ENCODE results near the gene SORCS2.

Gene SORCS2

DNA sequence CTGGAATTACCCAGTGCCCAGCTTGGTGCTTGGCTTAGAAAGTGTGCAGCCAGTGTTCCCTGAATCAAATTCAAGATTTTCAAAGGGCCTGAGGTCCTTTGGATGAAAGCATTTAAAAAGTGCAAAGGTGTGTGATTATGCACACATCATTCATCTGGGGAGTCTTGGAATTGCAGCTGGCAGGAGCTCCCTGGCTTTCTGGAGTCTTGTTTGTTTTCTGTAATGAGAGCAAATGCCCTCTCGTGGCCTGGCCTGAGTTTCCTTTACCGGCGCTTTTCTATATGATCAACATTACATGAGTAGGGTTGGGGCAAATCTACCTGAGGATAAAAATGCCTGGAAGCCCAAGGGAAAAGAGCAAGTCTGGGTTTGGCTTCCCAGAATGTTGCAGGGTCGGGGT is 24.6 kb upstream of the SORCS2 start:
- no peak for DNase-seq (ENCODE audit: extremely low read depth, insufficient read length)
- H3K4me3 ChIP-seq (replicated peaks; ENCODE audit: low read depth, low read length), result no peak overlapping the region
- TF ChIP-seq, protein P1, sequence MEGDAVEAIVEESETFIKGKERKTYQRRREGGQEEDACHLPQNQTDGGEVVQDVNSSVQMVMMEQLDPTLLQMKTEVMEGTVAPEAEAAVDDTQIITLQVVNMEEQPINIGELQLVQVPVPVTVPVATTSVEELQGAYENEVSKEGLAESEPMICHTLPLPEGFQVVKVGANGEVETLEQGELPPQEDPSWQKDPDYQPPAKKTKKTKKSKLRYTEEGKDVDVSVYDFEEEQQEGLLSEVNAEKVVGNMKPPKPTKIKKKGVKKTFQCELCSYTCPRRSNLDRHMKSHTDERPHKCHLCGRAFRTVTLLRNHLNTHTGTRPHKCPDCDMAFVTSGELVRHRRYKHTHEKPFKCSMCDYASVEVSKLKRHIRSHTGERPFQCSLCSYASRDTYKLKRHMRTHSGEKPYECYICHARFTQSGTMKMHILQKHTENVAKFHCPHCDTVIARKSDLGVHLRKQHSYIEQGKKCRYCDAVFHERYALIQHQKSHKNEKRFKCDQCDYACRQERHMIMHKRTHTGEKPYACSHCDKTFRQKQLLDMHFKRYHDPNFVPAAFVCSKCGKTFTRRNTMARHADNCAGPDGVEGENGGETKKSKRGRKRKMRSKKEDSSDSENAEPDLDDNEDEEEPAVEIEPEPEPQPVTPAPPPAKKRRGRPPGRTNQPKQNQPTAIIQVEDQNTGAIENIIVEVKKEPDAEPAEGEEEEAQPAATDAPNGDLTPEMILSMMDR (IDR thresholded peaks at IDR 0.05; ENCODE audit: insufficient read depth, low read length, poor library complexity, severe bottlenecking), result no peak
- no peaks in the 10 kb centered on the region for H3K36me3 ChIP-seq (ENCODE audit: control insufficient read depth, insufficient read depth, low read length)
- H3K27me3 ChIP-seq (replicated peaks; ENCODE audit: control insufficient read depth, insufficient read depth, low read length), result no peaks in the 10 kb centered on the region; the same call in none of the 2 replicates

DNA sequence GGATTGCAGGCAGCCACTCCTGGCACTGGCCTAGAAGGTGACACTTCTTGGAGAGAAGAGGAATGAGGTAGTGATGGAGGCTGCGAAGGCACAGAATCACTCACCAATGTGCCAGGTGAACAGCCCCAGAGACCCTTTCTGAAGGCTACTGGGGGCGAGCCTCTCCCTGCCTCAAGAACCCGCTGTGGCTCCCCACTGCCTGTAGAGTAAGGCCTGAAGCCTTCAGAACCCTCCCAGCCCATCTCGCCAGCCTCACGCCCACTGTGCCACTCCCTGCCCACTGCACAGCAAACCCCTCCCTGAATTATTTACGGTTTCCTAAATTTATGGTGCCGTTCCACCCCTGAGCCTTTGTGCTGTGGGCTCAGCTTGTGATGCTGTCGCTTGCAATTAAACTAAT is 24.2 kb upstream of the SORCS2 start:
- Histone ChIP-seq H3K36me3 (ENCODE audit: control insufficient read depth, insufficient read depth, low read length) (no peaks in the 10 kb centered on the region), H3K4me3 (replicated peaks; ENCODE audit: low read depth, low read length) (no peak overlapping the region), H3K27me3 (replicated peaks; ENCODE audit: control insufficient read depth, insufficient read depth, low read length) (no peaks in the 10 kb centered on the region; the same call in none of the 2 replicates)
- no peak for DNase-seq (ENCODE audit: extremely low read depth, insufficient read length)
- TF ChIP-seq, protein P1 (IDR thresholded peaks at IDR 0.05; ENCODE audit: insufficient read depth, low read length, poor library complexity, severe bottlenecking), result no peak

DNA sequence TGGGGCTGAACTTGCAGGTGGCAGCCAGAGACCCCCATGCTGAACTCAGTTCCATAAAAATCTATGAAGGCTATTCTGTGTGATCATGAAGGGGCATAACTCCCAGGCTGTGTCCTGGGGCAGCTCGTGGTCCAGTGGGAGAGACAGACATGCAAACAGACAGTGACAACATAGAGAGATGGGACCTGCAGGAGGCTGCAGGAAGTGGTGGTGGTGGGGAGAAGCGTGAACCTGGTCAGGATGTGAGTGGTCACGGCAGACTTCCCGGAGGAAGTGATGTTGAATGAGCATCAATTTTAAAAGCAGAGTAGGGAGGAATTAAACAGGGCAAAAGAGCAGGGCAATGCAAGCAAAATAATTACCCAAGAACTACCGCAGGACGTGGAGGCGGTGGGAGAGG is 23.2 kb upstream of the SORCS2 start:
- H3K27me3 ChIP-seq (replicated peaks; ENCODE audit: control insufficient read depth, insufficient read depth, low read length), result no peaks in the 10 kb centered on the region; the same call in none of the 2 replicates
- TF ChIP-seq, protein P1 (IDR thresholded peaks at IDR 0.05; ENCODE audit: insufficient read depth, low read length, poor library complexity, severe bottlenecking), result no peak
- DNase-seq (ENCODE audit: extremely low read depth, insufficient read length), result no peak
- no peak overlapping the region for H3K4me3 ChIP-seq (replicated peaks; ENCODE audit: low read depth, low read length)
- H3K36me3 ChIP-seq (ENCODE audit: control insufficient read depth, insufficient read depth, low read length), result no peaks in the 10 kb centered on the region

DNA sequence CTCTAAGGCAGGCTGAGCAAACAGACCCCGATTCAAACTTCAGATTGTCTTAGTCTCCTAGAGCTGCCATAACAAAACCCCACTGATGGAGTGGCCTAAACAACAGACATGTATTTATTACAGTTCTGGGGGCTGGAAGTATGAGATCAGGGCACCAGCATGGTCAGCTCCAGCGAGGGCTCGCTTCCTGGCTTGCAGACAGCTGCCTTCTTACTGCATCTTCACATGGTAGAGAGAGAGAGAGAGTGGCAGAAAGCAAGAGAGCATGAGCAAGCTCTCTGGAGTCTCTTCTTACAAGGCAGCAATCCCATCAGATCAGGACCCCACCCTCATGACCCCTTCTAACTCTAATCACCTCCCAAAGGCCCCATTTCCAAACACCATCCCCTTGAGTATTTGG is 22.3 kb upstream of the SORCS2 start:
- no peak overlapping the region for H3K4me3 ChIP-seq (replicated peaks; ENCODE audit: low read depth, low read length)
- TF ChIP-seq, protein P1 (IDR thresholded peaks at IDR 0.05; ENCODE audit: insufficient read depth, low read length, poor library complexity, severe bottlenecking), result no peak
- DNase-seq (ENCODE audit: extremely low read depth, insufficient read length), result no peak
- H3K27me3 ChIP-seq (replicated peaks; ENCODE audit: control insufficient read depth, insufficient read depth, low read length), result no peaks in the 10 kb centered on the region; the same call in none of the 2 replicates
- no peaks in the 10 kb centered on the region for H3K36me3 ChIP-seq (ENCODE audit: control insufficient read depth, insufficient read depth, low read length)

DNA sequence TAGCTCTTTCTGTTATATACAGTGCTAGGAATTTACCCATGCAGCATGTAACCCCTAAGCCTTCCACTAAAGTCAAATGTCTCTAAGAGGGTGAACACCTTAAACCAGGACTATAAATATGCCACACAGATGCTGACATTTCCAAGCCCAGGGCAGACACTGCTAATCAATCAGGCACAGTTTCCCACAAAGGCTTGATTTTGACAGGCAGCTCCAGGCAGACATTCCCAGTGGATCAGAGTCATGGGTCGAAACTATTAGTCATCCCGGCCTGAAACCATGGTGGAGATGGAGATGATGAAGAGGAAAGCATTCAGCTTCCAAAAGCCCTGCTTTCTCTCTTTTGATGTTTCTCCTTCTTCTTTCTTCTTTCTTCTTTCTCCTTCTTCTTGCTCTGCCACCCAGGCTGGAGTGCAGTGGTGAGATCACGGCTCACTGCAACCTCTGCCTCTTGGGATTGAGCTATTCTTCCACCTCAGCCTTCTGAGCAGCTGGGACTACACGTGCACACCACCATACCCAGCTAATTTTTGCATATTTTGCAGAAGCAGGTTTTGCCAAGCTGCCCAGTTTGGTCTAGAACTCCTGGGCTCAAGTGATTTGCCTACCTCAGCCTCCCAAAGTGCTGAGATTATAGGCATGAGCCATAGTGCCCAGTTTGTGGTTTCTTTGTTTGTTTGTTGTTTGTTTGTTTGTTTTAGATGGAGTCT is 21.0 kb upstream of the SORCS2 start:
- no peak for DNase-seq (ENCODE audit: extremely low read depth, insufficient read length)
- TF ChIP-seq, protein P1 (IDR thresholded peaks at IDR 0.05; ENCODE audit: insufficient read depth, low read length, poor library complexity, severe bottlenecking), result no peak
- Histone ChIP-seq H3K36me3 (ENCODE audit: control insufficient read depth, insufficient read depth, low read length) (no peaks in the 10 kb centered on the region), H3K27me3 (replicated peaks; ENCODE audit: control insufficient read depth, insufficient read depth, low read length) (no peaks in the 10 kb centered on the region; the same call in none of the 2 replicates), H3K4me3 (replicated peaks; ENCODE audit: low read depth, low read length) (no peak overlapping the region)

Measured in GM06990 (cell line).